A549 (cell line): Measurements from ENCODE around the gene QKI.

Experiments used
- CTCF ChIP-seq: fragments of >200 bp; sonication (Bioruptor Twin); formaldehyde crosslinking; IDR thresholded peaks from 3 replicates; pipeline ENCODE4 v1.5.1; 2016
- KDM1A ChIP-seq: fragments of 200-600 bp; sonication (generic); IDR thresholded peaks from 2 replicates; pipeline ENCODE4 v1.6.1; 2016; ENCODE audit warnings: low read depth, mild to moderate bottlenecking
- REST ChIP-seq: fragments of 200-600 bp; sonication (generic); IDR thresholded peaks from 2 replicates; pipeline ENCODE4 v1.6.1; 2016; ENCODE audit warnings: antibody characterized with exemption, mild to moderate bottlenecking, moderate library complexity
- SMC3 ChIP-seq: fragments of >200 bp; sonication (Bioruptor Twin); formaldehyde crosslinking; IDR thresholded peaks from 3 replicates; pipeline ENCODE4 v1.6.1; 2018; ENCODE audit warnings: inconsistent platforms

- TF ChIP-seq SMC3 (no peak), REST (no peak), KDM1A (no peak), CTCF (no peak)
Measured at GRCh38 chr6:163428373-163428772, 13.9 kb downstream of the QKI start.
